OCI-LY3 (cell line): Measurements from ENCODE around the gene RFX7.

Experiments
- H2AFZ ChIP-seq: fragments of 200-600, 300-600 bp; shearing (Covaris generic); 2 replicates; pipeline ENCODE4 v1.6.0; 2014; ENCODE audit warnings: antibody characterized with exemption, low read depth, low read length
- H3K27ac ChIP-seq: fragments of 200-600, 300-600 bp; sonication (generic); 2 replicates; pipeline ENCODE4 v1.5.1; 2014; ENCODE audit warnings: mild to moderate bottlenecking, low read length, moderate library complexity, mixed read lengths
- H3K27me3 ChIP-seq: fragments of 200-600, 300-600 bp; sonication (generic); 2 replicates; pipeline ENCODE4 v1.6.1; 2014; ENCODE audit warnings: low read depth, low read length, mixed read lengths
- H3K36me3 ChIP-seq: fragments of 200-600, 300-600 bp; sonication (generic); replicated peaks from 2 replicates; pipeline ENCODE3; 2014; ENCODE audit warnings: low read depth, low read length, mixed read lengths
- H3K4me1 ChIP-seq: fragments of 300-600, 200-600 bp; sonication (generic); 2 replicates; pipeline ENCODE4 v1.6.1; 2014; ENCODE audit warnings: low read length, mixed read lengths
- H3K4me2 ChIP-seq: fragments of 200-600, 300-600 bp; sonication (generic); 2 replicates; pipeline ENCODE4 v1.6.1; 2014; ENCODE audit warnings: low read length, mixed read lengths
- H3K4me3 ChIP-seq: fragments of 300-600, 200-600 bp; sonication (generic); 2 replicates; pipeline ENCODE4 v1.5.1; 2014; ENCODE audit warnings: antibody characterized with exemption, mild to moderate bottlenecking, low read length, moderate library complexity
- H3K79me2 ChIP-seq: fragments of 300-600, 200-600 bp; shearing (Covaris generic); 2 replicates; pipeline ENCODE4 v1.6.1; 2014; ENCODE audit warnings: mild to moderate bottlenecking, low read length, mixed read lengths
- H3K9ac ChIP-seq: fragments of 300-600, 200-600 bp; shearing (Covaris generic); 2 replicates; pipeline ENCODE4 v1.6.0; 2014; ENCODE audit warnings: mild to moderate bottlenecking, low read length, moderate library complexity
- H3K9me3 ChIP-seq: fragments of 200-600, 300-600 bp; shearing (Covaris generic); 2 replicates; pipeline ENCODE4 v1.6.1; 2014; ENCODE audit warnings: low read length, mixed read lengths; ENCODE audit not compliant: insufficient read depth
- H4K20me1 ChIP-seq: fragments of 200-600, 300-600 bp; sonication (generic); 2 replicates; pipeline ENCODE4 v1.6.1; 2016; ENCODE audit warnings: low read length, mixed read lengths; ENCODE audit not compliant: insufficient read depth
- EZH2phosphoT487 ChIP-seq: fragments of 200-600 bp; shearing (Covaris generic); IDR thresholded peaks from 2 replicates; pipeline ENCODE4 v1.6.1; 2018; ENCODE audit warnings: antibody characterized with exemption, mixed run types, low read depth
- TF ChIP-seq, protein P1 (sequence below): fragments of 200-600, 300-600 bp; sonication (generic); IDR thresholded peaks from 2 replicates; pipeline ENCODE4 v1.5.1; 2014; ENCODE audit warnings: antibody characterized with exemption, low read length, low read depth

The RFX7 gene

DNA sequence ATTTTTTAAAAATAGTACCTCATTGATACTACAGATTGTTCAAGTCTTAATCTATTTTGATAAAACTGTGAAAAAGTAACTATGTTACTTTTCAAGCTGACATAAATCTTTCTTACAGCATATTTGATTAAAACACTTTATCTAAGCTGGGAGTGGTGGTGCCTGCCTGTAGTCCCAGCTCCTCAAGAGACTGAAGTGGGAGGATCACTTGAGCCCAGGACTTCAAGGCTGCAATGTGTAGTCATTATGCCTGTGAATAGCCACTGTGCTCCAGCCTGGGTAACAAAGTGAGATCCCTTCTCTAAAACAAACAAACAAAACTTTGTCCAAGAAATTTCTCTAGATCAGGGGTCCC, 190.7 kb downstream of the RFX7 start:
- H3K36me3 ChIP-seq = no peaks in the 10 kb centered on the region
- no peak overlapping the region for H3K4me2 ChIP-seq
- TF ChIP-seq, protein P1, sequence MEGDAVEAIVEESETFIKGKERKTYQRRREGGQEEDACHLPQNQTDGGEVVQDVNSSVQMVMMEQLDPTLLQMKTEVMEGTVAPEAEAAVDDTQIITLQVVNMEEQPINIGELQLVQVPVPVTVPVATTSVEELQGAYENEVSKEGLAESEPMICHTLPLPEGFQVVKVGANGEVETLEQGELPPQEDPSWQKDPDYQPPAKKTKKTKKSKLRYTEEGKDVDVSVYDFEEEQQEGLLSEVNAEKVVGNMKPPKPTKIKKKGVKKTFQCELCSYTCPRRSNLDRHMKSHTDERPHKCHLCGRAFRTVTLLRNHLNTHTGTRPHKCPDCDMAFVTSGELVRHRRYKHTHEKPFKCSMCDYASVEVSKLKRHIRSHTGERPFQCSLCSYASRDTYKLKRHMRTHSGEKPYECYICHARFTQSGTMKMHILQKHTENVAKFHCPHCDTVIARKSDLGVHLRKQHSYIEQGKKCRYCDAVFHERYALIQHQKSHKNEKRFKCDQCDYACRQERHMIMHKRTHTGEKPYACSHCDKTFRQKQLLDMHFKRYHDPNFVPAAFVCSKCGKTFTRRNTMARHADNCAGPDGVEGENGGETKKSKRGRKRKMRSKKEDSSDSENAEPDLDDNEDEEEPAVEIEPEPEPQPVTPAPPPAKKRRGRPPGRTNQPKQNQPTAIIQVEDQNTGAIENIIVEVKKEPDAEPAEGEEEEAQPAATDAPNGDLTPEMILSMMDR = no peak
- TF ChIP-seq EZH2phosphoT487 = no peak
- H3K9ac ChIP-seq = no peak overlapping the region
- H3K27me3 ChIP-seq = no peaks in the 10 kb centered on the region
- no peak overlapping the region for H3K27ac ChIP-seq
- H2AFZ ChIP-seq = peak overlapping the region; percentile 9; the same call in 1 of the 2 replicates
- no peaks in the 10 kb centered on the region for H3K79me2 ChIP-seq
- H4K20me1 ChIP-seq = no peaks in the 10 kb centered on the region
- no peak overlapping the region for H3K4me3 ChIP-seq
- no peaks in the 10 kb centered on the region for H3K9me3 ChIP-seq
- H3K4me1 ChIP-seq = no peaks in the 10 kb centered on the region

DNA sequence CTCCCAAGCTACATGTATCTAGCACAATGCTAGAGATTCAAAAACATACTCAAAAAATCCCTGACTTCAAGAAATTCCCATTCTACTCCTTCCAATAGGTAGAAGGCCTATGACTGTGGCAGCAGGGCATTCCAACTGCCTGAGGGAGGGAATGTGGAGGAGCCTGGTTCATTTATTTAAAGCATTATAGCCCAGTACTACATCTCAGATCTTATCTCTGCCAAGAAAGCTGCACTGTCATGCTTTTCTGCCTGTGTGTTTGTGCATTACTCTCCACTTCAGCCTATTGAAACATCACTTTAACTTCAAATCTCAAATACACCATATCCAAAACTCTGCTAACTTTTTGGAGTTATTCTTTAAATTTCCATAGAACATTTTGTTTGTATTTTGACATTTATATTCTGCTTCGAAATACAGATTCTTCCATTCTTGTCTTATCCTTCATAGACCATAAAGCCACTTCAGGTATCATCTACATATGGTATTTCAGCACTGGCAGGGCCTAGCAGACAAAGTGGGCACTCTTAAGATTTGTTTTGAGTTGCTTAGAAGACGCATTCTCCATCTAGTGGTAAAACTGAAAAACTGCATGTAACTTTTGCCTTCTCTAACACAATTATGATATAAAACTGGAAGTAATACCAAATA, 191.2 kb downstream of the RFX7 start:
- no peak overlapping the region for H3K9ac ChIP-seq
- H3K4me2 ChIP-seq = no peak overlapping the region
- H3K36me3 ChIP-seq = no peaks in the 10 kb centered on the region
- no peaks in the 10 kb centered on the region for H3K79me2 ChIP-seq
- no peaks in the 10 kb centered on the region for H3K27me3 ChIP-seq
- no peaks in the 10 kb centered on the region for H4K20me1 ChIP-seq
- H3K4me1 ChIP-seq = no peaks in the 10 kb centered on the region
- H2AFZ ChIP-seq = peak overlapping the region; percentile 51; the same call in 1 of the 2 replicates
- TF ChIP-seq, protein P1 = peak; percentile 72
- no peak for TF ChIP-seq EZH2phosphoT487
- H3K9me3 ChIP-seq = no peaks in the 10 kb centered on the region
- no peak overlapping the region for H3K4me3 ChIP-seq
- no peak overlapping the region for H3K27ac ChIP-seq

DNA sequence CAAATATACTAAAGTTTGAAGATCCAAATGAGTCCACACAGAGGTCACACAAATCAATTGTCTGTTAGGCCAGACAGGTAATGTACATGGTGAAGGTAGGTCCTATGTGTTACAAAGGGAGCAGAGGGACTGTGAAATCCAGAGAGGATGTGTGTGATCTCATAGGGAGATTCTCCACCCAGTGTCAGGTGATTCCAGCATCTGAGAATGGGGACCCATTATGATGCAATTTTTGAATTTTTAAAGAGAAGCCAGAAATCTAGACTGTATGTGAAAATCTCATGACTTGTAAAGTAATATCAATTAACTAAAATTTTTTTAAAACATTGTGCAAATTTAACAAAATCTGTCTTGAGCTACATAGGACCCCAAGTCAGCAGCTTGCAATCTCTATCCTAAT, 192.0 kb downstream of the RFX7 start:
- Histone ChIP-seq H3K9ac (no peak overlapping the region), H3K36me3 (no peaks in the 10 kb centered on the region), H4K20me1 (no peaks in the 10 kb centered on the region), H3K27me3 (no peaks in the 10 kb centered on the region), H3K9me3 (no peaks in the 10 kb centered on the region), H3K4me2 (no peak overlapping the region), H3K79me2 (no peaks in the 10 kb centered on the region), H3K4me3 (no peak overlapping the region), H3K27ac (no peak overlapping the region), H2AFZ (no peak overlapping the region), H3K4me1 (no peaks in the 10 kb centered on the region)
- TF ChIP-seq, protein P1 = no peak
- no peak for TF ChIP-seq EZH2phosphoT487

DNA sequence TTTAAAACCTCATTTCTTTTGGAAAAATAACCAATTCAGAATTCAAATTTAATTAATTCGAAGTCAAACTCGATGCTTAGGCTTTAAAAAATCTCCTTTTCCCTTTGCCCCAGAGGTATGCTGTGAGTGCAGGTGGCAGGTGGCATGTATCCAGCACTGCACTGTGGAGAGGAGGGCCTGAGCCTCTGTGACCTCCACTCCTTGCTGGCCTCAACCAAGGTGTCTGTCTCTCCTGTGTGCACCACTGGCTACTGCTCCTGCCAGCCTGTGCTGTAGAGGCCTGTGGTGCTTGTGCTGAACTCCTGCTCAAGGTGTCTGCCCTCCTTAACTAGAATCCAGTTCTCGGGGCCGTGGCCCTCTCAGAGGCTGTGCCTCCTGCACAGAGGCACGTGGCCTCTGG, 194.1 kb downstream of the RFX7 start:
- no peak overlapping the region for H2AFZ ChIP-seq
- H3K79me2 ChIP-seq = no peaks in the 10 kb centered on the region
- H3K4me2 ChIP-seq = no peak overlapping the region
- no peak overlapping the region for H3K9ac ChIP-seq
- H3K9me3 ChIP-seq = no peaks in the 10 kb centered on the region
- H3K27me3 ChIP-seq = peaks cover 2% of the 10 kb centered on the region; the same call in 1 of the 2 replicates
- no peaks in the 10 kb centered on the region for H4K20me1 ChIP-seq
- TF ChIP-seq EZH2phosphoT487 = no peak
- TF ChIP-seq, protein P1 = no peak
- no peaks in the 10 kb centered on the region for H3K4me1 ChIP-seq
- no peaks in the 10 kb centered on the region for H3K36me3 ChIP-seq
- no peak overlapping the region for H3K27ac ChIP-seq
- no peak overlapping the region for H3K4me3 ChIP-seq
